Keratinocyte (primary cell): ENCODE data around the gene ACAP3. TPM values are rescaled to one million over a fixed set of nuclear protein-coding genes. Genes with fewer than 3 reads are reported as not detected.

ENCODE experiments used
- DNase-seq: peaks from one replicate; pipeline ENCODE4 v3.0.0-alpha.2; 2011; ENCODE audit warnings: low read depth, missing footprints, low spot score
- FAIRE-seq: peaks from 2 replicates; lab custom pipeline; 2011; peaks lifted over from hg19 to GRCh38; lab: Jason Lieb, UNC
- H2AFZ ChIP-seq: 2 replicates; pipeline ENCODE4 v1.6.0; 2012; ENCODE audit warnings: low read length, control low read depth, inconsistent platforms; ENCODE audit not compliant: control insufficient read depth
- H3K27ac ChIP-seq: 2 replicates; pipeline ENCODE4 v1.5.1; 2011; ENCODE audit warnings: low read length; ENCODE audit not compliant: control insufficient read depth, insufficient read depth
- H3K27me3 ChIP-seq: 3 replicates; pipeline ENCODE4 v1.6.0; 2011; ENCODE audit warnings: low read length; ENCODE audit not compliant: control insufficient read depth, insufficient read depth; ENCODE audit errors: extremely low read depth
- H3K36me3 ChIP-seq, 2 experiments: 2 replicates in 1 of 2; 3 replicates in 1 of 2; pipeline ENCODE4 v1.5.1; 2011; ENCODE audit warnings: low read length in 2 of 2, mild to moderate bottlenecking in 1 of 2; ENCODE audit not compliant: control insufficient read depth in 2 of 2, insufficient read depth in 2 of 2; ENCODE audit errors: extremely low read depth in 1 of 2
- H3K4me1 ChIP-seq: 3 replicates; pipeline ENCODE4 v1.5.1; 2011; ENCODE audit warnings: low read length; ENCODE audit not compliant: control insufficient read depth, insufficient read depth; ENCODE audit errors: extremely low read depth
- H3K4me2 ChIP-seq: 3 replicates; pipeline ENCODE4 v1.6.0; 2011; ENCODE audit warnings: low read depth, low read length; ENCODE audit not compliant: control insufficient read depth, insufficient read depth; ENCODE audit errors: extremely low read depth
- H3K4me3 ChIP-seq, 3 experiments: fragments of 200-600 bp in 1 of 3; sonication (generic) in 1 of 3; 2 replicates in 2 of 3; 3 replicates in 1 of 3; pipeline ENCODE4 v1.5.1; 2011 to 2016; ENCODE audit warnings: low read length in 3 of 3, mild to moderate bottlenecking in 3 of 3, control low read depth in 2 of 3, inconsistent platforms in 1 of 3, low read depth in 1 of 3, mixed read lengths in 1 of 3, mixed run types in 1 of 3, moderate library complexity in 1 of 3; ENCODE audit not compliant: control insufficient read depth in 2 of 3, insufficient read depth in 2 of 3; ENCODE audit errors: extremely low read depth in 1 of 3
- H3K79me2 ChIP-seq: 2 replicates; pipeline ENCODE4 v1.6.0; 2012; ENCODE audit warnings: low read length; ENCODE audit not compliant: control insufficient read depth, insufficient read depth
- H3K9ac ChIP-seq: 3 replicates; pipeline ENCODE4 v1.6.0; 2011; ENCODE audit warnings: low read length; ENCODE audit not compliant: control insufficient read depth, insufficient read depth; ENCODE audit errors: extremely low read depth
- H3K9me1 ChIP-seq: 3 replicates; pipeline ENCODE4 v1.6.0; 2011; ENCODE audit warnings: low read length; ENCODE audit not compliant: control insufficient read depth, insufficient read depth; ENCODE audit errors: extremely low read depth
- H3K9me3 ChIP-seq: 2 replicates; pipeline ENCODE4 v1.5.1; 2012; ENCODE audit warnings: low read depth, low read length; ENCODE audit not compliant: control insufficient read depth
- H4K20me1 ChIP-seq: 3 replicates; pipeline ENCODE4 v1.6.0; 2011; ENCODE audit warnings: low read length; ENCODE audit not compliant: control insufficient read depth, insufficient read depth; ENCODE audit errors: extremely low read depth
- EZH2 ChIP-seq: IDR thresholded peaks from one replicate; pipeline ENCODE4 v1.6.1; 2012; ENCODE audit warnings: inconsistent platforms, mild to moderate bottlenecking, low read length, moderate library complexity
- dilution Hi-C: fragments of 300-500 bp; cut with MboI; formaldehyde crosslinking; loops from one replicate; pipeline ENCODE4 v1.7.0; 2020; ENCODE audit warnings: low sequenced_read_pairs; ENCODE audit not compliant: extremely low pct_ligation_motif_present
- polyA plus RNA-seq, 5 experiments: library from polyadenylated mRNA; depleted of rRNA in 3 of 5; stranded (reverse) in 3 of 5; stranded (forward) in 1 of 5; unstranded in 1 of 5; fragments of >200 nt; gene quantifications; 1 replicate in 1 of 5; 2 replicates in 3 of 5; 3 replicates in 1 of 5; pipeline versions ENCODE4 v1.2.1 to v1.2.3, GENCODE V29; 2011 to 2012; ENCODE audit warnings: missing spikeins in 2 of 5, low read depth in 1 of 5, low replicate concordance in 1 of 5
- TF ChIP-seq, protein P1 (sequence below), 3 experiments: IDR thresholded peaks in 1 of 3; conservative IDR thresholded peaks in 1 of 3; optimal IDR thresholded peaks in 1 of 3; 2 replicates in 2 of 3; 3 replicates in 1 of 3; pipeline versions ENCODE3 to v1.5.1; 2011; ENCODE audit warnings: low read length in 3 of 3, mild to moderate bottlenecking in 3 of 3, moderate library complexity in 2 of 3, control low read depth in 1 of 3, inconsistent platforms in 1 of 3; ENCODE audit not compliant: insufficient read depth in 2 of 3; ENCODE audit errors: extremely low read depth in 1 of 3

Gene ACAP3
- polyA plus RNA-seq, 1 donor (not counting 4 experiments of a cell fraction or from before 2014, with no cell fraction given), result 17.4 TPM

- H3K4me1 ChIP-seq, result peaks cover 49% of the 10 kb centered on the region
- peak overlapping the region; percentile 77 for H3K9ac ChIP-seq
- peak overlapping the region; percentile 70 to 85 (median 82) for H3K4me3 ChIP-seq
- H2AFZ ChIP-seq, result no peak overlapping the region
- FAIRE-seq, result no peak
- no peaks in the 10 kb centered on the region for H3K9me1 ChIP-seq
- H3K27me3 ChIP-seq, result no peaks in the 10 kb centered on the region
- dilution Hi-C loops, result no loop called here
- H3K79me2 ChIP-seq, result peaks cover 34% of the 10 kb centered on the region
- H3K9me3 ChIP-seq, result no peaks in the 10 kb centered on the region
- H4K20me1 ChIP-seq, result peaks cover 8% of the 10 kb centered on the region
- DNase-seq, result no peak
- peak overlapping the region; percentile 63 for H3K27ac ChIP-seq
- H3K4me2 ChIP-seq, result peak overlapping the region; percentile 83
- H3K36me3 ChIP-seq, result peaks cover 19 to 27% of the 10 kb centered on the region in 2 experiments
- TF ChIP-seq, protein P1, sequence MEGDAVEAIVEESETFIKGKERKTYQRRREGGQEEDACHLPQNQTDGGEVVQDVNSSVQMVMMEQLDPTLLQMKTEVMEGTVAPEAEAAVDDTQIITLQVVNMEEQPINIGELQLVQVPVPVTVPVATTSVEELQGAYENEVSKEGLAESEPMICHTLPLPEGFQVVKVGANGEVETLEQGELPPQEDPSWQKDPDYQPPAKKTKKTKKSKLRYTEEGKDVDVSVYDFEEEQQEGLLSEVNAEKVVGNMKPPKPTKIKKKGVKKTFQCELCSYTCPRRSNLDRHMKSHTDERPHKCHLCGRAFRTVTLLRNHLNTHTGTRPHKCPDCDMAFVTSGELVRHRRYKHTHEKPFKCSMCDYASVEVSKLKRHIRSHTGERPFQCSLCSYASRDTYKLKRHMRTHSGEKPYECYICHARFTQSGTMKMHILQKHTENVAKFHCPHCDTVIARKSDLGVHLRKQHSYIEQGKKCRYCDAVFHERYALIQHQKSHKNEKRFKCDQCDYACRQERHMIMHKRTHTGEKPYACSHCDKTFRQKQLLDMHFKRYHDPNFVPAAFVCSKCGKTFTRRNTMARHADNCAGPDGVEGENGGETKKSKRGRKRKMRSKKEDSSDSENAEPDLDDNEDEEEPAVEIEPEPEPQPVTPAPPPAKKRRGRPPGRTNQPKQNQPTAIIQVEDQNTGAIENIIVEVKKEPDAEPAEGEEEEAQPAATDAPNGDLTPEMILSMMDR (optimal IDR thresholded peaks at IDR 0.05 in 1 of 3, IDR thresholded peaks at IDR 0.05 in 1 of 3, conservative IDR thresholded peaks at IDR 0.05 in 1 of 3; ENCODE audit: extremely low read depth in 1 of 3, insufficient read depth in 2 of 3, low read length in 3 of 3), result no peak
- TF ChIP-seq EZH2, result no peak
Observed at GRCh38 chr1:1308756-1309250, 1.1 kb upstream of the ACAP3 start.

DNA sequence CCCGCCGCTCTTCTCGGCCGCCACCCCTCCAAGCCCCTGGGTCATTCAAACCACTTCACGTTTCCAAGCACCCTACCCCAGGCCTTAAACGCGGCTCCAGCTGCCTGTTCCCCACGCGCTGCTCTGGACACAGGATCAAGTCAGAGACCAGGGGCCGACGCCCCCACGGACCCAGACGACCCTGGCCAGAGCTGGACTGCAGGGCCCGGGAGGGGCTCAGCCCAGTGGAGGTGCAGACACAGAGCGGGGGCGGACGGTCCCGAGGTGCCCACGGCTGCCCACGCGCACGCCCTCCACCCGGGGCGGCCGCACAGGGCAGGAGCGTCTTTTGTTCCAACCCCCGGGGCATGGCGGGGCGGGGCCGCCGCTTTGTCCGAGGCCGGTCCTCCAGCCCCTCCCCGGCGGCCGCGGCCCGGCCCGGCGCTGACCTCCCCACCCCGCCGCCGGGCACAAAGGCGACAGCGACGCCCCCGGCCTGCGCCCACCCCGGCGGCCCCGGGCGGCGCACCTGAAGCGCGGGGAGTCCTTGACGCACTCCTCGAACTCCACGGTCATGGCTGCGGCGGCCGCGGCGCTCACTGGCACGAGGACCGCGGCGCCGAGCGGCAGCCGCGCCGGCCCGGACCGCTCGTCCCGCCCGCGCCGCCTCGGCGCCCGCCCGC is 338 bp downstream of the ACAP3 start:
- peak overlapping the region; percentile 76 to 87 (median 78) for H3K4me3 ChIP-seq
- FAIRE-seq (no peak), DNase-seq (no peak)
- peaks cover 24% of the 10 kb centered on the region for H3K79me2 ChIP-seq
- TF ChIP-seq, protein P1 (optimal IDR thresholded peaks at IDR 0.05 in 1 of 3, IDR thresholded peaks at IDR 0.05 in 1 of 3, conservative IDR thresholded peaks at IDR 0.05 in 1 of 3; ENCODE audit: extremely low read depth in 1 of 3, insufficient read depth in 2 of 3, low read length in 3 of 3), result no peak
- no peak for TF ChIP-seq EZH2
- peak overlapping the region; percentile 31 for H3K27ac ChIP-seq
- peaks cover 11 to 17% of the 10 kb centered on the region in 2 experiments for H3K36me3 ChIP-seq
- H2AFZ ChIP-seq, result no peak overlapping the region
- peak overlapping the region; percentile 71 for H3K4me2 ChIP-seq
- dilution Hi-C loops, result no loop called here
- H3K4me1 ChIP-seq, result peaks cover 60% of the 10 kb centered on the region
- H3K9me3 ChIP-seq, result no peaks in the 10 kb centered on the region
- H3K9me1 ChIP-seq, result no peaks in the 10 kb centered on the region
- no peaks in the 10 kb centered on the region for H3K27me3 ChIP-seq
- peak overlapping the region; percentile 69 for H3K9ac ChIP-seq
- peaks cover 3% of the 10 kb centered on the region for H4K20me1 ChIP-seq
